ENCODE measurements around the gene CCDC181.

Gene CCDC181

DNA sequence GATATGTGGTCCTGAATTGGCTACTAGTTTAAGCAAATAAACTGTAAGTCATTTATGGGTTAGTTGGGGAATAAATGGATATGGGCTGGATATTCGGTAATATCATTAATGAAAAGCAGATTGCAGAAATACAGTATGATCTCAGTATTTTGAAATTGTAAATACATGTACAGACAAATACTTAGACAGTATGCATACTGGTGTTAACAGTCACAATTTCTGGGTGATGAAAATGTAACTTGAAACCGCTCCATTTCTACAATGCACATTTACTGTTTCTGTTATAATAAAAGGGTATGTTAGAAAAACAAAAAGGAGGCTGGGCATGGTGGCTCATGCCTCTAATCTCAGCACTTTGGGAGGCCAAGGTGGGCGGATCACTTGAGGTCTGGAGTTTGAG lies 31.3 kb downstream of the CCDC181 start:
- DNase-seq (ENCODE audit: low spot score), result no peak

DNA sequence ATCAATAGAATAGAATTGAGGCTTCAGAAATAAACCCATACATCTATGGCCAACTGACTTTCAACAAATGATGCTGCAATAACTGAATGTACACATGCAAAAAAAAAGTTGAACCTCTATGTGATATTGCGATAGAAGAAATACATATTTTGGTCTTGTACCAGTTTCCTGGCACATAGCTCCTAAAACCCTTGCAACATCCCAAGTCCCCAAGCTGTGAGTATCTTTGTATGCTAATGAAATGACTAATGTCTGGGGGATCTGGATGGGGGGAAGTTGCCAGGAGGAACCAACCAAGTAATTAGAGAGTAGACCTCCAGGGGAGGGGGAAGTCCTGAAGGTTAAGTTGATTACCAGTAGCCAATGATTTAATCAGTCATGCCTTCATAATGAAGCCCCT lies 34.9 kb downstream of the CCDC181 start:
- DNase-seq (ENCODE audit: low spot score), result no peak

DNA sequence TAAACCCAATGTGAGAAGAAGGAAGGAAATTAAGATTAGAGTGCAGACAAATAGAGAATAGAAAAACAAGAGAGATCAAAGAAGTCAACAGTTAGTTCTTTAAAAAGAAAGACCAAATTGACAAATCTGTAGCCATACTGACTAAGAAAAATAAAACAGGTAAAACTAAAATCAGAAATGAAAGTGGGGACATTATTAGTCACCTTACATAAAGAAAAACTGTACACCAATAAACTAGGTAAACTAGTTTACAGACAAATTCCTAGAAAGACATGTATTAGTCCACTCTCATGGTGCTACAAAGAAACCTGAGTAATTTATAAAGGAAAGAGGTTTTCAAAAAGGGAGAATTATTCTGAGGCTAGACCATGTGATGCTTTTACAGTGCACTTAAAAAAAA lies 37.0 kb downstream of the CCDC181 start:
- no peak for DNase-seq (ENCODE audit: low spot score)

DNA sequence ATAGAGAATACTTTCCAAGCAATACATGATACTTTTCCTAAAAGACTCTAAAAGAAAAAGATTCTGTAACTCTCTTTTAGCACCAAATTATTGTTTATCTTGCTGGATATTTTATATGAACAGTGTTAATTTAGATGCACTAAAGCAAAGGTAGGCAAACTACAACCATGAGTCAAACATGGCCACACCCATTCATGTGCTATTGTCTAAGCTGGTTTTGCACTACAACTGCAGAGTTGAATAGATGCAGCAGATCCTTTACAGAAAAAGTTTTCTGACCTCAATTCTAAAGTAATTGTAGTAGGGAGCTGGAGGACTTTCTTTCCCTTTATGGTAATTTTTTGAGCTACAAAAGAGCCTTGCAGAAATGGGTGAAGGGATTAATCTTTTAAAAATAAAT lies 39.9 kb downstream of the CCDC181 start:
- no peak for DNase-seq (ENCODE audit: low spot score)

DNA sequence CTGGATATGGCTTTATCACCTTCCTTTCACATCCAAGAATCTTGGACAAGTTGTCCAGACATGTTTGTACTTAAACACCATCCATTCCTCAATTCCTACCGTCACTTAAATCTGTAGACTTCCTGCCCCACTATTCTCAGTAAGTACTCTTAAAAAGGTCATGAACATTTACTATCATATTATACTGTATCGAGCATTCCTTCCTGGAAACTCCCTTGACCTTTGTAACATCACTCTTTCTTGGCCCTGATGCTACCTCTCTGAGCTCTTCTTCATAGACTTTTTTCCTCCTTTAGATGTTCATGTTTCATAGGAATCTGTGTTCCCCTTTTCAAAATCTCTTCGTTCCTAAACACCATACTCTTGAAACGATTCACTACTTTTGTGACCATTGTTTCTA lies 43.8 kb downstream of the CCDC181 start:
- DNase-seq (ENCODE audit: low spot score), result no peak

DNA sequence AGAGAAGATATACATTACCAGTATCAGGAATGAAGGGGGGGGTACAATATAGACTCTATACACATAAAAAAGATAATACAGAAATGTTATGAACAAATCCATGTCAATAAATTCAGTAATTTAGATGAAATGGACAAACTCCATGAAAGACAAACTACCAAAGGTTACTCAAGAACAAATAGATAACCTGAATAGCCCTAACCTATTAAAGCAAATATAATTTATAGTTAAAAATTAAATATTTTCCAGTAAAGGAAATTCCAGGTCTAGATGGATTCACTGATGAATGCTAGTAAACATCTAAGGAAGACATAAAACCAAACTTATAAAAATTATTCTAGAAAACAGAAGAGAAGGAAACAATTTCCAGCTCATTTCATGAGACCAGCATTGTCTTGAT lies 46.1 kb downstream of the CCDC181 start:
- DNase-seq (ENCODE audit: low spot score), result no peak

DNA sequence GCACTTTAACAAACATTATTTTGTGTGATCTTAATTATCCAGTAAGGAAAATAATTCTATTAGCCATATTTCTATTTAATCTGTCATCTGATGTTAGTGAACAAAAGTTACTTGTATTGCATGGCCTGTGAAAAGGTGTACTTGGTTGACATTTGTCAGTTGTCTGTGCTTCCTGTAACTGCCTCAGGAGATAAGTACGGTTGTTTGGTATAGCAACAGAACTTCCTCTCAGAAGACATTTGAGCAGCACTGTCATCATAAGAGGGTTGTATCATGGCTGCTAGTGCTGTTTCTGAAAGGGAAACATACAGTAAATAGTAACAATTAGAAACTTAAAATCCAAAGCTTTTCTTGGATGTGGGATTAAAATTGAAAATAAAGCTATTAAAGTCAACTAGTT lies 55.9 kb downstream of the CCDC181 start:
- DNase-seq (ENCODE audit: low spot score), result no peak

DNA sequence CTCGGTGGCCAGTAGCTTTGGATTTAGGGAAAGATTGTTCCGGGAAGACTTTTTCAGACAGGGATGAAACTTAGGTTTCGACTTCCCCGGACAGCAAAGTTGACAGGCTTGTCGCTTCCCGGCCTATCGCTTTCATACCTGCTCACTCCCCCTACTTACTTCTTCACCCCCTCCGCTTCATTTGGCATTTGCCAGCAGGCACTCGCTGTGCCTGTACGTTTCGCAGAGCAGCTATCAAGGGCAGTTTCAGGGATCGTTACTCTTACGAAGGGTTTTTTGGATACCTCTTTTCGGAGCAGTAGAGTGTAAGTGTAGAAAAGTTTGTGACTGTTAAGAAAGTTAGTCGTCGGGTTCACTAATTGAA lies 58.9 kb downstream of the CCDC181 start:
- no peak for DNase-seq (ENCODE audit: low spot score)

DNA sequence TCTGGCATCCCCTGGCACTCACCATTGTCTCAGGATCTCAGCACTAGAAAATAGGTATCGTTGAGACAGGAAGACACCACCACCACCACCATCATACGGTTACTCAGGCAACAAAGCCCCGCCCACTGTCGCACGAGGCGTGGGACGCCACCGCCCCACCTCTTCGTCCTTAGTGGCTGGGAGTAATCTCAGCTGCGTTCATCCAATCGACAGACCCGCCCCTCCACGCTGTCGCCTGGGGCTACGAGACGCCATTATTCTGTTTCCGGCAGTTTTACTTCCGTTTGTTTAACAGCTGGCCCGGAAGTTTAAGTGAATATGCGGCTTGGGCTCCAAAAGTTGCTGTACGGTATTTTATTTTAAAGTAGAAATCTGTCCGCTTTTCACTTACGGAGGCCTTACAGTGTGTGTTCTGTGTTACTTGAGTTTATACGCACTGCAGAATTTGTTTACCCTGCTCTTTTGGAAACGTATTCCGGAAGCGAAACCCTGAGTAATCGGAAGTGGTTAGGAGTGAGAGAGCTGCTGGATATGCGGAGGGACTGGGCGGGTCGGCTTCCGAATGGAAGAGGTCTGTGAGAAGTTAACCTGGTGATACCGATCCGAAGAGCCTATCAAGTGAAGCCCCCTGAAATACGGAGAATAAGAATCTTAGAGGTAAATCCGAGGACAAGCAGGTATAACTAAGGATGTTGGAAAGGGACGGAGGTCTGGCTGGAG lies 59.4 kb downstream of the CCDC181 start, which contains the start of the genes BLZF1 and NME7:
Gene BLZF1, plus strand, starts transcription at position 510 of the 720 bp plus-strand sequence. CDS start 1,328 bp downstream, outside the sequence.
Gene NME7, minus strand, starts transcription at position 112 of the 720 bp plus-strand sequence. Its CDS starts 87 bp downstream, at position 25.
- DNase-seq (ENCODE audit: low spot score), result peak; percentile 99

DNA sequence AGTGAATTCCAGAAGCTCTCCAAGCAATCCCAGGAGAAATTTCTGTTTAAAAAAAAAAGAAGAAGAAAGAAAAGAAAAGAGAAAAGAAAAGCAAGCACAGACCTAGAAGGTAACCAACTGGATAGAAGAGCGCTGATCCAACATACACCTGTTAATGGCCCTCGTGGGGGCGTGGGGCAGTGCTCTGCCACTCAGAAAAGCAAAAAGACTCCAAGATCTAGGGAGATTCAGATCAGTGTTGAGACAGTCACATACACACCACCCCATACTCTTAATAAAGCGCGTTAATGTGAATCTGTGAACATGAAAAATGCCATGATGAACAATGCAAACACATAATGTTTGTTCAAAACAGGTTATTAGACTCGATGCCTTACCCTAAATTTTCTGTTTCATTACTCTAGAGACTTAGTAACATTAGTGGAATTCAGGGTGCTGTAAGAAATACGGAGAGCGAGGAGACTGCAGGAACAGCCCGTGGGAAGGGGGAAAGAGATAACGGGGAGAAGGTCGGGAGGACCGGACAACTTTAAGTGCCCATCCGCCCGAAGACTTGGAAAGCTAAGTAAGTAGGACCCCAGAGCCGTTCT lies 60.1 kb downstream of the CCDC181 start:
- DNase-seq (ENCODE audit: low spot score), result no peak

DNA sequence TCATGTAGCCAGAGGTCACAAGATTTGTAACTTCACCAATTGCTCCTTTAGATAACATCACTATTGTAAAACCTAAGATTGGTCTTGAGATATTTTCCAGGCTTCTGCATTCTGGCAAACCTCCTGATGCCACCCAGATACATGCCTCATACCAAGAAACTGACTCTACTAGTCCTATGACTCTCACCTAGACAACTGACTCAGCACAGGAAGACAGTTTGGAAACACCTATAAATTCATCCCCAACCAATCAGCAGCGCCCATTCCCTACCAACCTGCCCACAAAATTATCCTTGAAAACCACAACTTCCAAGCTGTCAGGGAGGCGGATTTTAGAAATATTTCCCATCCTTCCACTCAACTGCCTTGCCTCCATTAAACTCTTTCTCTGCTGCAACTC lies 62.3 kb downstream of the CCDC181 start:
- DNase-seq (ENCODE audit: low spot score), result no peak

DNA sequence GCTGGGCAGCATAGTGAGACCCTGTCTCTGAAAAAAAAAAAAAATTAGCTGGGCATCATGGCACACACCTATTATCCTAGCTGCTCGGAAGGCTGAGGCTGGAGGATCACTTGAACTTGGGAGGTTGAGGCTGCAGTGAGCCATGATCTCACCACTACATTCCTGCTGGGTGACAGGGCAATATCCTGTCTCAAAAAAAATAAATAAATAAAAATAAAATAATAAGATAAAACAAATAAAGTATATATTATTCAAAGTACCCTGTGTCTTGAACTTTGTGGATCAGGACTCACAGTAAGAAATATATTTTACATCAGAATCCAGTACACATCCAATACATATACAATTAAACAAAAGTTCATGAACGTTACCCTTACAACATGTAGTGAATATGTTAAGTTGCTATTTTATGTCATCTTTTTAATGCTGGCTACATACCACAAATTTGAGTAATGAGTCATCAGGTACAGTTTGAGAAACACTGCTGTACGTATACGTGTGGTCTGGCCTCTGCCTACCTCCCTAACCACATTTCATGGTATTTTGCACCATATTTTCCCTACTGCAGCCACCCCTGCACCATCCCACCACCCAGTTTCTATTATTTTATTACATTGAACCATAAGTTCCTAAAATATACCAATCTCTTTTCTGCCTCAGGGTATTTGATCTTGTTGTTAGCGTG lies 64.1 kb downstream of the CCDC181 start:
- no peak for DNase-seq (ENCODE audit: low spot score)

DNA sequence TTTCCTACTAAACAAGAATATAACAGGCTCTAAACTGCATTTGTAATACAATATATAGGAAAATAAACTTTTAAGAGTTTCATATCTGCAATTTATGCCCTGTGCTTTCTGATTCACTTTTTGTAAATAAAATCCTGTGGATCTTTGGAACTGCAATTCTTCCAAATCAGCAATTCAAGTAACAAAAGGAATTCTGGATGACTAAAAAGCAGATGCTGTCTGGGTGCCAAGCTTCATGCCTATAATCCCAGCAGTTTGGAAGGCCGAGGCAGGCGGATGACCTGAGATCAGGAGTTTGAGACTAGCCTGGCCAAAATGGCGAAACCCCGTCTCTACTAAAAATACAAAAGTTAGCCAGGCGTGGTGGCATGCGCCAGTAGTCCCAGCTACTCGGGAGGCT lies 66.0 kb downstream of the CCDC181 start:
- DNase-seq (ENCODE audit: low spot score), result no peak

DNA sequence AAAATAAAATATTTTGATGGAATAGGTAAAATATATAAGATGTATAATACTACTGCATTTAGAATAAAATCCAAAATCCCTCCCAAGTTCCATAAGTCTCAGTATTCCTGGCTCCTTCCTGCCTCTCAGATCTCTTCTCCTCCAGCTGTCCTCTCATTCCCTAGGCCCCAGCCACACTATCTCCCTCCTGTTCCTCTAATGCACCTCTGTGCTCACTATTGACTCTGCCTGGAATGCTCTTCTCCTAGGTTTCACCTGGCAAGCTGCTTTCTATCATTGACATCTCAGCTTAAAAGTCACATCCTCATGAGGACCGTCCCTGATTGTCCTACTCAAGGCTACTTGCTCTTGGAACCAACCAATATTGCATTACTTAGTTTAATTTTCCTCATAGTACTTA lies 66.9 kb downstream of the CCDC181 start:
- DNase-seq (ENCODE audit: low spot score), result no peak

DNA sequence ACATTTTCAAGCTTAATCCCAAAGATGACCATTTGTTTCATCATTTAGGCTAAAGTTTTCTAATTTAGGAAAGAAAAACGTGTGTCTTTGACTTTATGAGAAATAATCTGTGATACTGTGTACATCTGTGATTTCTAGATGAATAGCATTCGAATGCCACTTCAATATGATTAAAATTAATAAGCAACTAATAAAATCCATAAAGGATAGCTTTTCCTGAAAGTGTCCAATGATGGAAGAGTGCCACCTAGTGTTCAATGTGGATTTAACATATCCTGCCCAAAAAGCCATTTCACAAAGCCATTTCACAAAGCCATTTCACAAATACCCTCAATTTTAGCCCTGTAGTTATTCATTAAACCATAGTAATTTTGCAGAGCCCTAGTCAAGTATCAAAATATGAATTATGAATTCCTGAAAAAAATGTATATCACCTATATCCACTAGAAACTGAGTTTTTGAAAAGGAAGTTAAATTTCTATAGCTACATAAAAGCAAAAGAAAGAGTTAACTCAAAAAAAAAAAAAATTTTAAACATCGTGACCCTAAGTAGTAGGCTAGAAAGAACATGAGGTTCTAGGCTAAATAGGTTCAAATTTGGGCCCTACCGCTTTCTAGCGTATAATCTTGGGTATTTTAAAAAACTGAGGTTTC lies 78.8 kb downstream of the CCDC181 start:
- peak; percentile 77 for DNase-seq (ENCODE audit: low spot score)

DNA sequence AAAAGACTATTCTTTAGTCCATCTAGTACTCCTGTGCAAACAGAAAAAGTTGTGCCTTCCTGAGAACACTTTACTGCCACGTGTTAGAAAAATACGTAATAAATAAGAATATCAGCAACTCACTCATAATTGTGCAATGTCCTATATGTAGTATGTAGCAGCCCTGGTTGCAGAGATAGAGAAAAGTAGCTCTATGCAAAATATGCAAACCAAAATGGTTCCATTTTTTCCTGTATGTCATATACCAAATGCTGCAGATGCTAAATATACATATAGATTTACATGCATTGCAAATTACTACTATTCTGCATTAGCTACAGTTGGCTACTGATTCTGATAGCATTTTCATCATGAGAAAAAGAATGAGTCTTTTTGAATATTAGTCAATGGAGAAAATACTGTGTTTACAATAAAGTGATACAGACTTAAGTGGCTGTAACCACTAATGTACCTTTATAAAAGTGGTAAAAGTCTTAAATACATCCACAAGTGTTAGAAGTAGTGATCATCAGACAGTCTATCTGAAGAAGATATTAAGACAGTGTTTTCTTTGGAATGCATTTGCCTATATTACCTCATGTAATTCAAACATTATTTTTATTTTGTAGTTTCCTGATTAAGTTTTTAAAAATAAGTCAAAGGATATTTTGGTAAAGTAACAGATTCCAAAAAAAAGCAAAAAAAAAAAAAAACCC lies 79.4 kb downstream of the CCDC181 start:
- DNase-seq (ENCODE audit: low spot score), result no peak

DNA sequence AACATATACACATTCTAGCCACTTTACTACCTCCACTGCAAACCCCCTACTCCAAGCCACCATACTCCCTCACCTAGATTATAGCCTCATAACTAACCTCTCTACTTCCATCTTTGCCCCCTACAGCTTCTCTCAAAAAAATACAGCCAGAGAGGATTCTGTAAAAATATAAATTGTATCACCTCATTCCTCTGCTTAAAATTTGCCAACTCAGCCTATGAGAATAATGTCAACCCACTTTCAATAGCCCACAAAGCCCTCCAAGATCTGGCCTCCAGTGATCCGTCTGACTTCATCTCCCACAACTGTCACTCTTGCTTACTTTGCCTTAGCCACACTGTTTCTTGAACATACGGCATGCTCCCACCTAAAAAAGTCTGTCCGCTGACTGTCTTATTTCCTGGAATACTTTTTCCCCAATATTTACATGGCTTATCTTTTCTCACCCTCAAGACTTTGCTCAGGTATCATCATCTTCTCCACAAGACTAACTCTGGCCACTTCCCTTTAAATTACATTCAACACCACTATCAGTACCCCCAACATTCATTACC lies 81.2 kb downstream of the CCDC181 start:
- no peak for DNase-seq (ENCODE audit: low spot score)

DNA sequence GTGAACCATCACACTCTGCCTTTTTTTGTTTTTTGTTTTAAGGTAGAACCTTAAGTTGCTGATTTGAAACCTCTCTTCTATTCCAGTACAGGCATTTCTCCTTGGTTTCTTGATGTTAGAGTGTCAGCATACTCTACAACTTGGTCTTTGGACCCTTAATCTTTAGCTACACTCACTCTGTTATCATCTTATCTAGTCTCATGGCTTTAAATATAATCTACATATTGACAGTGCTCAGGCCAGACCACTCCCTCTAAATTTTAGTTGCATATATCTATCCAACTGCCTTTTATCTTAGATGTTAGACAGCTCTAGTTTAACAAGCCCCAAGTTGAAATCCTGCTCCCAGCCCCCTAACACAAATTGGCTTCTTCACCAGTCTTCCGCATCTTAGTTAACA lies 81.8 kb downstream of the CCDC181 start:
- DNase-seq (ENCODE audit: low spot score), result no peak

Data from Ammon's horn (tissue), 1 donor.